HG02798 (cell line): ENCODE measurements around the gene TNRC18.

Source experiments
- ATAC-seq: cut with Tn5 transposase; IDR thresholded peaks from one replicate; pipeline ENCODE4 v1.9.1; 2021; ENCODE audit warnings: mild to moderate bottlenecking; ENCODE audit not compliant: unreplicated experiment, poor library complexity

The TNRC18 gene

GRCh38 chr7:5451391-5451790 is 27.8 kb upstream of the TNRC18 start:
- no peak for ATAC-seq

DNA sequence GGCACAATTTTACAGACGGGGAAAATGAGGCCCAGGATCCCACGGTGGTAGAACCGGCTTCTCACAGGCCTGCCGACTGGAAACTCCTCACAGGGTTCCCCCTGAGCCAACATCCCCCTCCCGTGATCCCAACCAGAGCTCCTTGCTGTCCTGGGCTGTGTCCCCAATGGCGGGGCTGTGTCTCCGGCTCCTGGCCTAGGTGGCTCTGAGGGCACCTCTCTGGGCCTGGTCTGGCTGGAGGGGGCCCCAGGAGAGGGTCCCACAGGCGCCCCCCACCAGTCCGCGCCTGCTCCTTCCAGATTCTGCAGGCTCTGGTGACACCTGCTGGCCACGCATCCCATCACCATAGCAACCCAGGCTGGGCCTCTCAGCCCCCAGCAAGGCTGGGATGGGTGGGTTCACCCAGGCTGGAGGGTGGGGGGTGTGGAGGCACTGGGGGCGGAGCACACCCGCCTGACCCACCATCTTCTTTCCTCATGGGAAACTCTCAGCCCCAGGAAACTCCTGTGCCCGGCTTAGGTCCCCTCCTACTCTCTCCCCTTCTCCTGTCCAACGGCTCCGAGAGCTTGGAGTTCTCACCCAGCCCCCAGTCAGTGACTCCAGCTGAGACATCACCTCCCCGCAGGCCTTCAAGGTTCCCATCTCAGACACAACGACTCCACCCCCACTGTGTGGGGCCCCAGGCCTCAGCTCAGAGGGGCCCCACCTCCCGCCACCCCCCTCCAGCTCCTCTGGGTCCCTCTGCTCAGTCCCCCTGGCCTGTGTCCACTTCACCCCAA is 27.1 kb upstream of the TNRC18 start:
- ATAC-seq, result no peak

DNA sequence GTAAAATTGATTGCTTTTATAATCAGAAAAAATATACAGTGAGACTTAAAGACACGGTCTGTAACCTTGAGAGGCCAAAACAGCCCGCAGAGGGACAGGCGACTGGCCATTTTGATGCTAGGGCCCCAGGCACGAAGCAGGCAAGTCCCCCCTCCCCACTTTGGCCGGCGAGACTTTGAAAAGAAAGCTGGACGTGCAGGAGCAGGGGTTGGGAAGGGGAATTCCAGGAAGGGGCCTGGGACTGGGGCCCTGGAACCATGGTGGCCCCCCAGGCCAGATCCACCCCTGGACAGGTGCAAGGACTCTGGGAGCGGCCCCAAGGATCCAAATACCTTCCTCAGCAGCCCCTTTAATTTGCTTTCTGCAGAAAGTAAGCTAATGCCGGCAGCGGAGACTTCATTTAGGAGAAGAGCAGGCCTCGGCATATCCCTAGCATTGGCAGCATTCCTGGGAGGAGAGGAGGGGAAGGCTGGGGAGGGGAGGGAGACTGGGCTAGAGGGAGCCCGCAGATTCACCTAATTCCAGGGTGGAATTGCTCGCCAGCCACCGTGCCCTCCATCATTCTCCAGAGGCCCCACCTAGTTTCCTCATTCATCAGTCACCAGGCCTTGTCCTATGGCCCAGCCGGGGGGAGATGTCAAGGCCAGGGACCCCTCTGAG is 24.9 kb upstream of the TNRC18 start:
- ATAC-seq, result no peak

- no peak for ATAC-seq
These were observed 22.5 kb upstream of the TNRC18 start for GRCh38 chr7:5445981-5446594.

DNA sequence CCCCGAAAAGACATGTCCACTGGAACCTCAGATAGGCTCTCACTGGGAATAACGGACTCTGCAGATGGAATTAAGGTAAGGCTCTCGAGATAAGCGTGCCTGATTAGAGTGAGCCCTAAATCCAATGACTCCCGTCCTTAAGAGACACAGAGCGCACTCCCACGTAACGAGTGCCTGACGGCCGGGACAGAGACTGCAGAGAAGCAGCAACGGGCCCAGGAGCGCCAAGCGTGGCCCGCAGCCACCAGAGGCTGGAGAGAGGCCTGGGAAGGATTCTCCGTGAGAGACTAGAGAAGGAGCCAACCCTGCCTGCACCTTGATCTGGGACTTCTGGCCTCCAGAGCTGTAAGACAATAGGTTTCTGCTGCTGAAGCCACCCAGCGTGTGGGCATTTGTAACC is 20.0 kb upstream of the TNRC18 start:
- ATAC-seq, result no peak

DNA sequence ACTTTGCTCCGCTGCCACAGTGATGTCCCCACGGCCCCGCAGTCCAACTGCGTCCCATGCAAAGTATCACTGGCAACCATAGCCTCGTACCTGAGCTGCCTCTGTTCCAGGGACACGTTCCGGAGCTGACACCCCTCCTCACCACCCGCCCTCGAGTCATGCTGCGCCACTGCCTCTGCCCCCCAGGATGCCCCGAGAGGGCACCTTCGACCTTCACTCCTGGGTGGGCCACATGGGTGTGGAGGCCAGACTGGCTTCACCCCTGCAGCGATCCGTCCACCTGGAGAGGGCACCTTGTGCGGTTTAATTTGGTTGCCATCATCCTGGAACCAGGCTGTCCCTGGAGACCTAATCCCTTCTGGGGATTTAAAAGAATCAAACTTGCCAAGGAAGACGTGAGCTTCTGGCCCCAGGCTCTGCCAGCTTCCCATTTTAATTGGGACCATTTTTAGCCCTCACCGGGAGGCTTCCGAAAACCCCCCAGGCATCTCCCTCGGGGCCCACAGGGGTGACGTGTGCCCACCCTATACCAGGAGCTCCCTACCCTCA is 19.2 kb upstream of the TNRC18 start:
- no peak for ATAC-seq

DNA sequence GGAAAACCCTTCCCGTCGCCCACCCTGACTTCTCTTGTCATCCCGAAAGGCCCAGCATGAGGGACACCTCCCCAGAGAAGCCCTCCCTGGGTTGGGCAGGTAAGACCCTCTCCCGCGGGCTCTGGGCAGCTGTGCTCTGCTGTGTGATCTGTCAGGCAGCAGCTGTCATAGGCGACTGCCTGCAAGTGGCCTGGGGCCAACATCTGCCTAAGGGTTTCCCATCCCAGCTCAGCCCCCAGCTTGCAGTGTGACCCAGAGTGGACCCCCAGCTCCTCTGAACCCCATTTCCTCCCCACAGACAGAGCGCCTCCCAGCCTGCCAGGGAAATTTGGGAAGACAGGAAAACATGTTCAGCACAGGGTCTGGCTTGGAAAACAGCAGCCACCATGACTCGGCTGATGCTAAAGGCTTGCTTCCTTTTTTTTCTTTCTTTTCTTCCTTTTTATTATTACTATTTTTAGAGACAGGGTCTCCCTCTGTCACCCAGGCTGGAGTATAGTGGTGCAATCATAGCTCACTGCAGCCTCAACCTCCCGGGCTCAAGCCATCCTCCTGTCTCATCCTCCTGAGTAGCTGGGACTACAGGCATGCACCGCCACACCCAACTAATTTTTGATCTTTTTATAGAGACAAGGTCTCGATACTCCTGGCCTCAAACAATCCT is 18.3 kb upstream of the TNRC18 start:
- no peak for ATAC-seq

DNA sequence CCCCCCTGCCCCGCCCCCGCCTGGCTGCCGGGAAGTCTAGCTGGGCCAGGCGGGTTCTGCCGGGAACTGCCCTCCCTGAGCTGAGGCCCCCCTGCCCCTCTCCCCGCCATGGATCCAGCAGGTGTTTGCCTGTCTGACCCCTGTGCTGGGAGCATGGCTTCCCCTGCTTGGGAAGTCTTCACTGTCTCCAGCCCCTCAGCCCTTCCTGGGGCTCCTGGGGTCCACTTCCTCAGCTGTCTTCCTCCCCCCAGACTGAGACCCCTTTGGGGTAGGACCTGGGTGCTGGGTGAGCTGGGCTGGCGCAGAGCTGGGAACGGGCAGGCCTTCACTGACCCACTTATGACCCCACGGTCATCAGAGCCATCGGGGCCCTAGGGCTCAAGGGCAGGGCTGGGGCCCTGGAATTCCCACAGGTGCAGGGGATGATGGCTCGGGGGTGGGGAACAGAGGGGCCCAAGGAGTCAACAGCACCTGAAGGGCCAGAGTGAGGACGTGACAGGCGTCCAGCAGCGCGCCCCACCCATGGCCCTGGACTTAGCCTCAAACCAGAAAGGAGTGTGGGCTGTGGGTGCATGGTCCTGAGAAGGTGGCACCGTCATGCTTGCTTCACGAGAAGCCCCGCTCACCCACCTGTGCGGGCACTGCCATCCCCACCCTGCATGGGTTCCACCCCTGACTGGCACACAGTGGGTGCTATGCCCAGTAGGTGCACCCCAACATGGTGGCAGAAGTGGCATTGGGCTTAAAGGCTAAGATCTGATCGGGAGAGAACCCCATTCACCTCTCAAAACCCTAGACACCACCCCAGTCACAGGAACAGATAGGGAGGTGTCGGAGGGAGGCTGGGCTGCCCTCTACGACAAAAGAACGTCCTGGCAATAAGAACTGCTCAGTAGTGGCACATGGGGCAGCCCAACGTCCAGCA is 16.2 kb upstream of the TNRC18 start:
- no peak for ATAC-seq

DNA sequence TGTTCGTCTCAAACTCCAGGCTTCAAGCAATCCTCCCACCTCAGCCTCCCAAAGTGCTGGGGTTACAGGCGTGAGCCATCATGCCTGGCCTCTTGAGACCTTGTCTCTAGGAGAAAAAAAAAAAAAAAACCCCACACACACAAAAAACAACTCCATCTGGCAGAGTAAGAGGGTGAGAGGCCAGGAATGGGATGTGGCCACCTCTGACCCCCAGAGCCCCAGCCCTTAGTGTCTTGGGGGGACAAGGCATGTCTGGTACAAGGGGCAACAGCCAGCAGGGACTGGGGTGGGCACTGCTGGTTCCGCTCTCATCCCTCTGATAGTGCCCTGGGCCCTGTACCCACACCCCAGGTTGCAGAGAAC is 15.6 kb upstream of the TNRC18 start:
- ATAC-seq, result no peak

- no peak for ATAC-seq
These were observed 14.4 kb upstream of the TNRC18 start for GRCh38 chr7:5437987-5438386.

- ATAC-seq, result no peak
These were observed 13.8 kb upstream of the TNRC18 start for GRCh38 chr7:5437348-5437892.

- ATAC-seq, result no peak
These were observed 12.5 kb upstream of the TNRC18 start for GRCh38 chr7:5436003-5436678.

DNA sequence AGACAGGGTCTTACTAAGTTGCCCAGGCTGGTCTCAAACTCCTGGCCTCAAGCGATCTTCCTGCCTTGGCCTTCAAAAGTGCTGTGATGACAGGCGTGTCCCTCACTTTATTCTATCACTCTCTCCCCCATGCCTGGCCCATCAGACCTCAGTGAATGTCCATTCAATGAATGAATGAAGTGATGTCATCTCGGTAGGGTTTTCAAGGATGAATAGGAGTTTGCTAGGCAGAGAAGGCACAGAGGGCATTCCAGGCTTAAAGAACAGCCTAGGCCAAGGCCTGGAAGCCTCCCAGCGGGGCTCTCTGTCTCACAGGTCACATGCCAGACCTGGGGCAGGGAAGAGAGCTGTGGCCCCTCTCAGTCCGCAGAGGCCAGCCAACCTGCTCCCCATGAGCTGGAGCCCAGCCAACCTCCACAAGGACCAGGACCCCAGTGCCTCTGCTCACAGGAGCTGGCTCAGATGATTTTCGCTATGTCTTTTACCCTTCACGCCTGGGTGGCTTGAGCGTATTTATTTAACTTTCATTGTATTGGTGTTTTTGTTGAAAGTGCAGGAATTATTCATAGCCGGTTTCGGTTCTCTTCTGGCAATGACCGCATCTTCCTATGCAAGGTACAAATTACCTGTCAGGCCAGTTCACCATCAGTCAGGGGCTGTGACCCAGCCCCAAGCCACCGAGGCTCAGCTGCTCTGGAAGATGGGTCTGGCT is 11.8 kb upstream of the TNRC18 start:
- ATAC-seq, result no peak

DNA sequence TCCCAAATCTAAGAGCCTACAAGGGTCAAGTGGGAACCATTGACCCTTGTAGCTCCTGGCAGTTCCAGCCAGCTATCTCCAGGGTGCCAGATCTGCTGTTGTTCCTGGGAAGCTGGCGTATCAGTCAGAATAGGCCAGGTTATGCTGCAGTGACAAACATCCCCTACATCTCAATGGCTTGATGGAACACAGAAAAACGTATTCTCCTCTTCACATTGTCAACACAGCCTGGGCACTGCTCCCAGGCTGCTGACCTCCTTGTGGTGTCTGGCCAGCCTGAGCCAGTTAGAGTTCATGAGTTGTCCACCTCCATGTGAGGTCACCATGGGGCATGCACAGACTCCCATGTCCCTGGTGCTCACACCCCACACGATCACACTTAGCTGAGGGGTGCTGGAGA is 9.5 kb upstream of the TNRC18 start:
- ATAC-seq, result no peak

DNA sequence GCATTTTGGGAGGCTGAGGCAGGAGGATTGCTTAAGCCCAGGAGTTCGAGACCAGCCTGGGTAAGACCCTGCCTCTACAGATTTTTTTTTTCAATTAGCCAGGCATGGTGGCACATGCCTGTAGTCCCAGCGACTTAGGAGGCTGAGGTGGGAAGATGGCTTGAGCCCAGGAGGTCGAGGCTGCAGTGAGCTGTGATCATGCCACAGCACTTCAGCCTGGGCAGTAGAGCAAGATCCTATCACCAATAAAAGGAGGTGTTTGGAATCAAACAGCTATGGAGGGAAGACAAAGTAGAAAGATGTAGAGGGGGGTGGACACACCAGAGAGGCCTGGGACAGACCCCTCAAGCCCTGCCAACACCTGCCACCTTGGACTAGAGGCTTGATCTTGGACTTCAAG is 9.1 kb upstream of the TNRC18 start:
- no peak for ATAC-seq

DNA sequence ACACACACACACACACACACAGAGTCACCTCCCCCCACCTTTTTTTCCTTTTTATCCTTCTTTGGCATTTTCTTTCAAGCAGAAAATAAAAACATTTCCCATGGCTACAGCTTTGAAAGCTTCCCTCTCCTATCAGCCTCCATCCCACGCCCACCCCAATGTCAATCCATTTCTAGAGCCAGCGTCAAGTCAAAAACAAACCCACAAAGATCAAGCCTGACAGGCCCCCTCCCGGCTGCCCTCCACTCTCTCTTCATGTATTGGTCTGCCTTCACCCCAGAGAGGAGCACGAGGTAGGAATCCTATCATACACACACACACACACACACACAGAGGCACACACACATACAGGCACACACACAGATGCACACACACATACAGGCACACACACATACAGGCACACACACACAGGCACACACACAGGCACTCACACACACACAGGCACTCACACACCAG is 8.0 kb upstream of the TNRC18 start:
- no peak for ATAC-seq

DNA sequence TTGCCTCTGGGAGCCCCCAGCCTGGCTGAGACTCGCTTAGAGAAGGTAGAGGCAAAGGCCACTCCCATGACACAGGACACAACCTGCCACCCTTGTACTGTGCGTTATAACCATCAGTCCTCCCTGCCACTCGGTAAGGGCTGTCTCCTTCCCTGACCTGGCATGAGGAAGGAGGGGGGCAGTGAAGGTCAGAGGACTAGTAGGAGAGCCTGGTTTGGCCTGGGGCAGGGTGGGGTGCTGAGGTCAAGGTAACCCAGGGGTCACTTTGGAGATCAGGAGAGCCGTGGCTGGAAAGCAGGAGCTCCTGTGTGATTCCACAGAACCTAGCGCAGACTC is 6.9 kb upstream of the TNRC18 start:
- ATAC-seq, result no peak

DNA sequence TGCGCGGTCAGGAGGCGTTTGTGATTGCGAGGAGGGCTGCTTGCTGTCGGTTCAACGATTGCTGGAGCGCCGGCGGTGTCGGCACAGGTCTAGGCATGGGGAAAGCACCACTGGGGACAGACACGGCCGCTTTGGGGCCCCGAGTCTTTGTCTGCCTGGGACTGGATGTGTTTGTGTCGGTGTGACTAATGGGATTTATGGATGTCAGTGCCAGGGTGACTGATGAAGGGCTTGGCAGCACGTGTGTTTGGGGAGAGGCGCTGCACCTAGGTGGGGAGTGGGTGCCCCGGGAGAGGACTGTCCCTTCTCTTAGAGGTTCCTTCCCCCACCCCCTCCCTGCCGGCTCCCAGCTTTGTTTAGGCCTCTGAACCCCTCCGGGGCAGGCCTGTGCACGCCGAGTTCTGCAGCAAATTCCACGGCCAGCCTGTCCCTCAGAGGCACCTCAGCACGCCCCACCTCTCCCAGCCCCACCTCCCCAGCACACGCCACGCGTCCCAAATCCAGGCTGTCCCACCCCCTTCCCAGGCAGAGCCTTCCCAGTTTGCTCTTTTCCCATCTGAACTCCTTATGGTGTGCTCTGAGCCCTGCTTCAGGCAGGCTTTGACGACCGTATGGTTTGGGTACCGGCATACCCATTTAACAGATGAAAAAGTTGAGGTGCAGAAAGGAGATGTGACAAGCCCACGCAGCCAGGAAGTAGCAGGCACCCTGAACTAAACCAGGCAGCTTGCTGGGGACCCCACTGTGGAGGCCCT is 6.4 kb upstream of the TNRC18 start:
- no peak for ATAC-seq
